GM19438 (cell line): ENCODE measurements around the gene CAB39.
"Not testable (repeated sequence)": the region's sequence is repeated elsewhere in the genome, so short reads cannot be mapped to it uniquely, and the experiment has no call there.

Source experiments
- ATAC-seq: cut with Tn5 transposase; IDR thresholded peaks from one replicate; pipeline ENCODE4 v1.9.1; 2021; ENCODE audit warnings: low read depth; ENCODE audit not compliant: unreplicated experiment

The CAB39 gene

GRCh38 chr2:230713331-230714135 lies 891 bp downstream of the CAB39 start:
- peak; percentile 23 for ATAC-seq

- peak; percentile 15 for ATAC-seq
Measured at GRCh38 chr2:230714136-230714480, 1.5 kb downstream of the CAB39 start.

DNA sequence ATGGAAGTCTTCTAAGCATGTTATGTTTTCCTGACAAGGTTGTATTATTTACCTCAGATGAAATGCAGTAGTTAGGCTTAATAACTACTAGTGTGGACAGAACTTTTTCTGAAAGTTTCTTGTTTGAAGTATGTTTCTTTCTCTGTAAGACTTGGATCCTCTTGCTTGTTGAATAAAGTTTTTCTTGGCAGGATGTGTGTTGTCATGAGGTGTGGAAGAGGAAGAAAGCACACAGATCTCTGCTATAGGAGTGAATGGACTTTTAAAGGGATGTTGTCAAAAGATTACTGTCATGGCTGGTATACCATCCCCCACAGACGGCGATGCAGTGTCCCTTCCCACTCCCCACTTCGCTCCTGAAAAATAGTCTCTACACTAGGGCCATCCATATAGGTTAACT lies 2.6 kb downstream of the CAB39 start:
- ATAC-seq, result no peak

- ATAC-seq, result no peak
Measured at GRCh38 chr2:230716588-230716987, 3.9 kb downstream of the CAB39 start.

- no peak for ATAC-seq
Measured at GRCh38 chr2:230717600-230717999, 5.0 kb downstream of the CAB39 start.

DNA sequence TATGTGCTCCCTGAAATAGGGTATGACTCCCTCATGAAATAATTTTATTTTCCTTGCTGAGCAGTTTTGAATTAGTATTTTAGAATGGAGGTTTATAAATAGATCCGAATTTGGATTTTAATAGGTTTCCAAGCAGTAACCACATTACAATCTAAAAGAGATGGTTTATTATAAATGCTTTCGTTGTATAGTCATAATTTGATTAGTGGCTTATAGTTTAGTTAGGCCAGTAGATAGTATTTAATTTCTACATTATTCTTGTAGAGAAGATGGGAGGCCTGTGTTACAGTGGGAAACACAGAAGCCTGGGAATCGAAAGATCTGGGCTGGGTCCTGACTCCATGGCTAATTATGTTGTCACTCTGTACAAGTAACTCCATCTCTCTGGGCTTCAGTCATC lies 6.7 kb downstream of the CAB39 start:
- no peak for ATAC-seq

DNA sequence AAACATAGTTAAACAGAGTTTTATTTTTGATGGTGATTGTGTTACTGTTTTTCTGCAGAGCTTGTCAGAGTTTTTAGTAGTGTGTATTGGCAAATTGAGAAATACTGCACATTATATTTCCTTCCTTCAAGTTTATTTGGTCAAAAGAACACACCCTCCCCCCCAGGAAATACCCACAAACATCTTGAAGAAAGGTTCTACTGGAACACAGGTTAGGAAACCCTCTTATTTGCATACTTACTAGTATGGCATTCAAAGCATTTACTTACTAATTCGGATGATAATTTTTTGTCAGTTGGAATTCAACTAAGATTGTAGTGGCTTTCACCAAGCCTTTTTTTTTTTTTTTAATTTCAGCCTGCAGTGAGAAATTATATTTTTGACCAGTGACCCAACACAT lies 9.1 kb downstream of the CAB39 start:
- no peak for ATAC-seq

DNA sequence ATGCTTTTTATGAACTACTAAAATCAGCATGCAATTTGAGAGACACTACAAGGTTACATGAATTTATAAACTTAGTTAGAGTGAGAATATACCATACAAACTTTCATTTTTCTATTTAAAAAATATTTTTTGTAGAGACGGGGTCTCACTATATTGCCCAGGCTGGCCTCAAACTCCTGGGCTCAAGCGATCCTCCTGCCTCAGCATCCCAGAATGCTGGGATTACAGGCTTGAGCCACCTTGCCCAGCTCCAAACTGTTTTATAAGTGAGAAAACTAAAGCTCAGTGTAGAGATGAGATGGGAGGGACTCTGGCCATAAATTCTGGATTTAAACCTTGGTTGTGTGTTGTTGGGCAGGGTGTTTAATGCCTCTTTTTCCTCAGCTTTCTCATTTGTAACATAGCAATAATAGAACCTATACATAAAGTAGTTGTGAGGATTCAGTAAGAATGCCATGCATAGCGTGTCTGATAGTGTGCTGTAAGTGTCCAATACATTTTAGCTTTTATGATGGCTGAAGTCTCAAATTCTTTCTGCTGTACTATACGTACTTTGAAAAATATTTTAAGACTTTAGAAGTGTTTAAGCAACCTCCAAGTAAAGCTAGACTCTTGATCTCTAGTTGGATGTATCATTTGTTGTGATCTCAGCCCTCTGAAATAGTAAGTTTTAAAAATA lies 9.7 kb downstream of the CAB39 start:
- no peak for ATAC-seq

DNA sequence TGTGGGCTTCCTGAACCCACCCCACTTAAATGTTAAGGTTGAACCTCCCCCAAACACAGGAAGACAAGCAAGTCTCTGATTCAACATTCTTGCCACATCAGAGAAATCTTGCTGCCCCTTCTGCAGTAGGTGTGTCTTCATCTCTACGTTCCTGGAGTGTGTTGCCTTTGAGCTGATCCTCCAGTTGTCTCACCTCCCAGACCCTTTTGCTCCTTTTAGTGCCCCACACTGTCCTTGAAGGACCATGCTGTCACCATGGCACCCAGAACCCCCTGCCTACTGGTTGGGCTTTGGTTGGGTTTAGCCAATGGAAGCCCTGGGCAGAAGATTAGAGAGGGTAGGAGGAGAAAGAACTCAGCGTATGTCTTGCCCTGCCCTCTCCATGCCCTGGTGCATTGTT lies 10.7 kb downstream of the CAB39 start:
- no peak for ATAC-seq

DNA sequence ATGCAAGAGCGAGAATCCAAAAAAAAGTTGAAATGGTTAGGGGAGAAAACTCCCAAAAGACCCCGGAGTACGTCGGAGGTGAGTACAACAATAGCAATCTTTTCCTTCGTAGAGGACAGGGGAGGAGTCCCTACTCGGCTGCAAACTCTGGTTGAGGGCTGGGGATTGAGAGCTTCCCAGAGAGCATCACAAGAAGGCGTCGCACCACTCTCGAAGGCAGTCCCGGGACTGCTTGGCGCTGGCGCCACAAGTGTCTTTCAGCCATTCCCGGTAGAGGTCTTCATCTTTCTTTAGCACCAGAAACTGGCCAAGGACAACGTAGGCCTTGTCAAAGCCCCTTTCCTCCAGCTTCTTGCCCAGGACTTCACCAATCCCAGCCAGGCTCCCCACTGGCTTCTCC lies 12.3 kb downstream of the CAB39 start:
- not testable (repeated sequence) for ATAC-seq

GRCh38 chr2:230731512-230731911 lies 18.9 kb downstream of the CAB39 start:
- no peak for ATAC-seq

DNA sequence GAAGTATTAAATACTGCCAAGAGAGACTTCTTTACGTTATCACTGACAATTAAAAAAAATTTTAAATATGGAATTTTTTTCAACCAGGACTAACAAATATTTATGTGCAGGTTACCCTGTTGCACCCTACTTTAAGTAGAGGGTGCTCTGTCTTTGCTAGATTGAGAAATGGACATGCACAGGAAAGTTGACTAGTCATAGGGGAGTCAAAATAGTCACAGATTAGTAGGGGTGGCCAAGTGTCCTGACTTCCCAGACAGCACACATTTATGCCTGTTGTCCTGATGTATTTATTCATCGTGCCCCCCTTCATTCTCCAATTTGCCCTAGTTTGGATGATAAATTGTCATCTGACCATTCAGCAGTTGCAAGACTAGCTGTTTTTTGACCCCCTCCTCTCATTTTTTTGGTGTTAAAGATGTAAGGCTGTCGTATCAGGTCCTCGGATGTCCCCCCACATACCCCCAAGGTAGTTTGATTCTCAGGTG lies 20.3 kb downstream of the CAB39 start:
- ATAC-seq, result no peak

DNA sequence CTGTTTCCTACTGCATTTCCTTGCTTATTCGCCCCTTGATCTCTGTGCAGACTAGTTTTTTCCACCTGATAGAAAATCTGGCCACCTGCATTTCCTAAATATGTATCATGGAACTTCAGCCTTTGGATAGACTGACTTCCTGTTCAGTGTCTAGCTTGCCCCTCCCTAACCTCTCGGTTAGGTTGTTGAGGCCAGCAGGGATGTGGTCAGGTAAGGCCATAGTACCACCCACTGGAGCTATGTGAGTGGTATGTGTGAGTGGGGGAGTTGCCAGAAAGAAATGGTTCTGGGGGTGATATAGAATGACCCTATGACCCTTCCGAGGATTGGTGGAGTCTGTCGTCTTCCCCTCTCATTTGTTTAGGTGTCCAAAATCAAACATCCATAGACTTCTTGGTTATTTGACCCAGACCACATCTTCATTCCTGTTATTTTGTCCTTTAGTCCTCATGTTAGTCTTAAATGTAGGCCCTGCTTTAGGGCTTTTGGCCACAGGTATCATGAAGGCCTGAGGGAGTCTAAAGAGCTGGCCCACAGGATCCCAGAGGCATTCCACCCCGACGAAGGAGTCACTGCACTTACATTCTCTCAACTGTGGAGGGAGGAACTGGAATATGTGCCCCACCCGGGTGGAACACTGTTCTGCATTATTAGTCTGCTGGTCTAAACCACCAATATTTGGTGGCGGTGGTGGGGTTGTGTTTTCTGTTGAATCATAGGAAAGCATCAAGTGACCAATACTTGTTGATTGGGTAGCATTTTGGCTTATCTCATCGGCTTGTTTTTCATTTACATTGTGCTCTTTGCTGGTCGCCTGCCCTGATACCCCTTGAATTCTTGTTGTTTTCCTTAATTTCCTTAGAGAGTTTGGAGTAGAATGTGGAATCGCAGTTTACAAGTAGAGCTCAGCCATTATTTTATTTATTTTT lies 21.9 kb downstream of the CAB39 start:
- ATAC-seq, result no peak

GRCh38 chr2:230735884-230736283 lies 23.2 kb downstream of the CAB39 start:
- ATAC-seq, result no peak

DNA sequence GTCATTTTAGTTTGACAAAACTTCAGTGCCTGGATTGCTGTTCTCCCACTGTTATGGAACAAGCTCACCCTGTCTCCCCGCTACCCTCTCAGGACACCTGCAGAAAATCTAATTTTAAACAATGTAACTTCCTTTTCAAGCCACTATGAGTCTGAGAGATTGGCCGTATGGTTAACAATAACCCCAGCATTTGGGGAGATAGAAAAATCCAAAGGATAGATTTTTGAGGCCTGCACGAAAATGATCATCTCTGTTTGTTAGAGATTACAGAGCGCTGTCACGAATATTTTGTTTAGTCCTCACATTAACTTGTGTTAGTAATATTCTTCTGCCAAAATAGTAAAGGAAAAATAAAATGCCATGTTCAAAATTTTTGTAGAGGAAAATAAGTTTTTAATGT lies 24.7 kb downstream of the CAB39 start:
- no peak for ATAC-seq

DNA sequence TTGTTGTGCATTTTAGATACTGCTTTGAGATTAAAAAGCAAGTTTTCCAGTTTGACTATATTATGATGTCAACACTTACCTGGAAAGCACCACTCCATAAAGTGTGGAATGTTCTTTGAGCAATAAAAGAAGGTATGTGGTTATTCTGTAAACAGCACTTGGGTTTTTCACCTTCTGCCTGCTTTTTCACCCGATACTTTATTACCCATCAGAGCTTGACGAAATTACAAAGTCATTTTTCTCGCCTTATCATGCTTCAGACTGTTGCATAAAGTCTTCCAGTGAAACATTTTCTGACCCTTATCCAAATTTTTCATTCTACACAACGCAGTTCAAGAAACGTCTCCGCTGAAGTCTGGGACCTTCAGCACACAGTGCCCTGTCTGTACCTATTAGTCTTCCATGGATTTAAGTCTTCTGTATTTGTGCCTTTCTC lies 25.2 kb downstream of the CAB39 start:
- ATAC-seq, result no peak

GRCh38 chr2:230738391-230738811 lies 25.8 kb downstream of the CAB39 start:
- no peak for ATAC-seq

GRCh38 chr2:230738924-230739323 lies 26.3 kb downstream of the CAB39 start:
- ATAC-seq, result no peak

DNA sequence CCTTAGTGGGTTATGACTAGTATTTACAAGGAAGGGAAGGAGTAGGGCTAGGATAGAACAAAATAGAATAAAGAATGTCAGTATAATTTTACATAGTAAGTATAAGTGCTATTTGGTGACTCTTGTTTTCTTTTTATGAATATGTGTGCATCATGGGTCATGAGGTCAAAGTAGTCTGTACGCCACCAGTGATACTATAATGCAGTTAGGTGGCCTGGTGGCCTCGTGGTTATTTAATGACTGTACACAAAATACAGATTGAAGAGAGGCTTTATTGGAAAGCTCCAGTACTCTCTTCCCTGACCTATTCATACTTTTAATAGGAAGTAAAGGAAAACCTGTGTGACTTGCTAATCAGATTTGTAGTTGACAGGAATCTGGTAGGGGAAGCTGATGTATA lies 27.3 kb downstream of the CAB39 start:
- no peak for ATAC-seq

DNA sequence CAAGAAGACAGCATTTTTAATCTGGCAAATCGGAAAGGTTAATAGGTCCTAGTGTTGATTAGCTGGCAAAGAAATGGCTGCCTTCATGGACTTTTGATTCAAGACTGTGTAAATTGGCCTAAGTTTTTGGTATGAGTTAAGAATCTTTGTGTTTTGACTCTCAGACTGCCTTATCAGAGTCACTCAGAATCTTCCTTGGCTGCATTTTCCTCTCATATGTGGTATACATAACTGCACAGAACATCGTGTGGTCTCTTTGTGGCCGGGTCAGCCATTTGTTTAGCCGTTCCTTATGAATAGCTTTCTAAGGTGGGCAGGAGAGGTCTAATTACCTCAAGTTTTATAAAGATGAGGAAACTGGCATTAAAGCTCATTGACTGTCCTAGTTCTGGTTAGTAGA lies 30.1 kb downstream of the CAB39 start:
- ATAC-seq, result no peak

DNA sequence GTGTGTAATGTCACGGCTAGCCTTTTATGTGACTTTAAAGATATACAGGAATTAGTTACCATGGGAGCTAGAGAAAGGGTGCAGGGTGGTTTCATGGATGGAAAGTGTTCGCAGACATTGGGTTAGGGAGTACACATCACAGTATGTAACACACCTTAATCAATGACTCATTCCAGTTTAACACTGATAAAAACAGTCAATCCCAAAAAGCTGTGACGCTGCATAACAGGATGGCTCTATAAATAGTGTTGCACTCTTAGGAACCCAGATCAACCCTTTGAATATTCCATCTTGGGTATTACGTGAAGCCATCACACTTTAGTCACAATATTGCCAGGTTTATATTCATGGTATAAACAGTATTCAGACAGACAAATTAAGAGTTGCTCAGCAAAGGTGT lies 33.6 kb downstream of the CAB39 start:
- ATAC-seq, result no peak
